Prostate gland (tissue), 2 donors: ENCODE data around the gene CCDC88B.

Source experiments
- POLR2A ChIP-seq: fragments of 450-650 bp; IDR thresholded peaks from one replicate; pipeline ENCODE4 v1.6.1; 2016; ENCODE audit warnings: antibody characterized with exemption, mild to moderate bottlenecking
- TF ChIP-seq, protein P1 (sequence below), 4 experiments: fragments of 200-600 bp in 2 of 4; fragments of 450-650 bp in 2 of 4; sonication (generic) in 2 of 4; IDR thresholded peaks; 1 replicate in 3 of 4; 2 replicates in 1 of 4; pipeline ENCODE4 v1.5.1; 2016 to 2019; ENCODE audit warnings: antibody characterized with exemption in 4 of 4, mild to moderate bottlenecking in 2 of 4, moderate library complexity in 2 of 4

GRCh38 chr11:64316672-64317324 lies 23.2 kb upstream of the CCDC88B start:
- TF ChIP-seq POLR2A: no peak
- TF ChIP-seq, protein P1, sequence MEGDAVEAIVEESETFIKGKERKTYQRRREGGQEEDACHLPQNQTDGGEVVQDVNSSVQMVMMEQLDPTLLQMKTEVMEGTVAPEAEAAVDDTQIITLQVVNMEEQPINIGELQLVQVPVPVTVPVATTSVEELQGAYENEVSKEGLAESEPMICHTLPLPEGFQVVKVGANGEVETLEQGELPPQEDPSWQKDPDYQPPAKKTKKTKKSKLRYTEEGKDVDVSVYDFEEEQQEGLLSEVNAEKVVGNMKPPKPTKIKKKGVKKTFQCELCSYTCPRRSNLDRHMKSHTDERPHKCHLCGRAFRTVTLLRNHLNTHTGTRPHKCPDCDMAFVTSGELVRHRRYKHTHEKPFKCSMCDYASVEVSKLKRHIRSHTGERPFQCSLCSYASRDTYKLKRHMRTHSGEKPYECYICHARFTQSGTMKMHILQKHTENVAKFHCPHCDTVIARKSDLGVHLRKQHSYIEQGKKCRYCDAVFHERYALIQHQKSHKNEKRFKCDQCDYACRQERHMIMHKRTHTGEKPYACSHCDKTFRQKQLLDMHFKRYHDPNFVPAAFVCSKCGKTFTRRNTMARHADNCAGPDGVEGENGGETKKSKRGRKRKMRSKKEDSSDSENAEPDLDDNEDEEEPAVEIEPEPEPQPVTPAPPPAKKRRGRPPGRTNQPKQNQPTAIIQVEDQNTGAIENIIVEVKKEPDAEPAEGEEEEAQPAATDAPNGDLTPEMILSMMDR (IDR thresholded peaks at IDR 0.05): peak in 1 of 4 experiments; percentile 35
